GM23248 (cell line): ENCODE measurements around the gene ZC3H14.

Experiments
- EZH2 ChIP-seq: fragments of 200-600 bp; sonication (generic); IDR thresholded peaks from 2 replicates; pipeline ENCODE4 v1.6.1; 2018; ENCODE audit warnings: antibody characterized with exemption, mild to moderate bottlenecking; ENCODE audit not compliant: insufficient read depth, poor library complexity, severe bottlenecking
- EZH2phosphoT487 ChIP-seq: fragments of 200-600 bp; sonication (generic); IDR thresholded peaks from 2 replicates; pipeline ENCODE4 v1.6.1; 2018; ENCODE audit warnings: antibody characterized with exemption, moderate library complexity, mild to moderate bottlenecking, low read depth; ENCODE audit not compliant: insufficient read depth

GRCh38 chr14:88554457-88555286, 8.2 kb upstream of the ZC3H14 start, which contains the start of gene PTPN21:
- no peak for TF ChIP-seq EZH2phosphoT487
- TF ChIP-seq EZH2 = no peak
